ENCODE data around the gene TPCN2. TPM values are rescaled to one million over a fixed set of nuclear protein-coding genes. Genes with fewer than 3 reads are reported as not detected.

Gene TPCN2
- total and polyA plus RNA-seq, 2 of the 8 experiments (the other 6 are each of a cell fraction or from before 2014, with no cell fraction given) = 9.7 to 18.6 TPM

GRCh38 chr11:69166218-69167115 is 117.7 kb downstream of the TPCN2 start:
- Histone ChIP-seq H4K20me1 (replicated peaks in 1 of 2; ENCODE audit: control insufficient read depth in 1 of 2, insufficient read depth in 2 of 2, low read length in 2 of 2) (no peaks in the 10 kb centered on the region), H4K91ac (replicated peaks; ENCODE audit: insufficient read length, low read length) (no peak overlapping the region), H4K8ac (ENCODE audit: extremely low read depth, insufficient read depth, low read length) (no peak overlapping the region; the same call in 1 of the 2 replicates), H3K9me3 (ENCODE audit: insufficient read depth in 2 of 2, low read depth in 1 of 2, low read length in 1 of 2) (peaks cover 0 to 3% of the 10 kb centered on the region in 2 experiments; a peak in 2 of 4 replicates), H2BK15ac (ENCODE audit: low read length) (no peak overlapping the region; the same call in 1 of the 2 replicates), H2AFZ (ENCODE audit: low read length) (no peak overlapping the region), H3K27me3 (replicated peaks in 1 of 4; ENCODE audit: control insufficient read depth in 3 of 4, extremely low read depth in 1 of 4, insufficient read depth in 3 of 4, low read length in 3 of 4) (no peaks in the 10 kb centered on the region), H3K4ac (replicated peaks; ENCODE audit: insufficient read length, low read depth, low read length) (no peak overlapping the region), H3K9ac (replicated peaks in 1 of 4; ENCODE audit: extremely low read depth in 1 of 4, low read depth in 3 of 4, low read length in 3 of 4) (no peak overlapping the region), H3K14ac (ENCODE audit: insufficient read length) (no peak overlapping the region), H2AK5ac (ENCODE audit: low read depth, low read length) (0 out of 2 replicates have a peak overlapping the region, but pooled peaks have one; percentile 12), H2BK5ac (ENCODE audit: low read depth, low read length) (no peak overlapping the region), H3K23ac (ENCODE audit: insufficient read length) (no peak overlapping the region), H4K5ac (ENCODE audit: insufficient read length, low read depth, low read length) (no peak overlapping the region), H2BK120ac (replicated peaks; ENCODE audit: low read depth, low read length) (no peak overlapping the region), H3K18ac (ENCODE audit: extremely low read depth, low read length) (no peak overlapping the region), H3K56ac (replicated peaks; ENCODE audit: insufficient read length, low read depth, low read length) (no peak overlapping the region), H3K79me2 (ENCODE audit: control insufficient read depth in 1 of 2, insufficient read depth in 2 of 2, low read length in 2 of 2) (no peaks in the 10 kb centered on the region), H3K23me2 (ENCODE audit: low read depth, low read length) (no peaks in the 10 kb centered on the region), H3K36me3 (ENCODE audit: control insufficient read depth in 2 of 4, insufficient read depth in 4 of 4, low read length in 3 of 4) (no peaks in the 10 kb centered on the region), H3K27ac (ENCODE audit: low read depth, low read length) (no peak overlapping the region), H3K79me1 (ENCODE audit: low read depth, low read length) (no peaks in the 10 kb centered on the region), H3K4me1 (replicated peaks in 1 of 4; ENCODE audit: control insufficient read depth in 3 of 4, insufficient read depth in 4 of 4, low read length in 3 of 4) (peaks cover 0 to 7% (median 1%) of the 10 kb centered on the region in 4 experiments; a peak in 3 of 7 replicates), H2BK20ac (ENCODE audit: low read length) (peak overlapping the region; percentile 28; the same call in 1 of the 2 replicates), H2BK12ac (ENCODE audit: low read depth, low read length) (peak overlapping the region; percentile 77; the same call in 1 of the 2 replicates), H3K4me3 (ENCODE audit: extremely low read depth in 1 of 4, insufficient read depth in 2 of 4, low read depth in 3 of 4, low read length in 4 of 4) (no peak overlapping the region), H3K4me2 (ENCODE audit: insufficient read depth in 1 of 2, low read depth in 2 of 2, low read length in 2 of 2) (peak overlapping the region in 1 of 2 experiments; percentile 24; a peak in 2 of 4 replicates)
- ChIA-PET CTCF (ENCODE audit: partially characterized antibody) (interaction anchor here (1.2 to 1.9 kb wide), 2 partner anchors 17 to 35 kb away, joined by 4 to 6 read pairs; no protein-coding TSS in a partner anchor), POLR2A (ENCODE audit: partially characterized antibody) (interaction anchor here (1.8 kb wide), 1 partner anchor 35 kb away, joined by 5 read pairs; no protein-coding TSS in a partner anchor)
- FAIRE-seq (no peak), DNase-seq (ENCODE audit: low read depth in 1 of 2, low spot score in 2 of 2) (peak in 1 of 2 experiments; percentile 61)
- 63% methylated on average over 21 of the region's 21 CpGs; no CpG with 5 or more reads in 1 of the 2 experiments for WGBS, 2 experiments (ENCODE audit: extremely low coverage in 1 of 2, insufficient coverage in 1 of 2, insufficient read length in 1 of 2, insufficient replicate concordance in 2 of 2, low coverage in 1 of 2, low lambda C conversion rate in 2 of 2, missing lambda C conversion rate in 1 of 2)
- TF ChIP-seq TCF12 (IDR thresholded peaks at IDR 0.05; ENCODE audit: low read depth, low read length) (no peak), KDM4A (IDR thresholded peaks at IDR 0.05; ENCODE audit: low read depth, low read length, severe bottlenecking) (no peak), TBP (IDR thresholded peaks at IDR 0.05; ENCODE audit: low read depth, low read length) (no peak), RAD21 (IDR thresholded peaks at IDR 0.05 in 1 of 2, conservative IDR thresholded peaks at IDR 0.05 in 1 of 2; ENCODE audit: low read depth in 2 of 2, low read length in 2 of 2) (peak in 1 of 2 experiments; percentile 27; a peak in 1 of 4 replicates), SRF (IDR thresholded peaks at IDR 0.05; ENCODE audit: low read depth, low read length) (peak; percentile 24; the same call in 1 of the 2 replicates), YY1 (IDR thresholded peaks at IDR 0.05; ENCODE audit: low read depth, low read length) (no peak), ATF2 (IDR thresholded peaks at IDR 0.05; ENCODE audit: low read length) (0 out of 2 replicates have a peak, but pooled peaks have one; percentile 56), TAF1 (IDR thresholded peaks at IDR 0.05; ENCODE audit: low read depth, low read length) (no peak), TEAD4 (IDR thresholded peaks at IDR 0.05; ENCODE audit: low read depth, low read length) (no peak)
